Fibroblast of lung (primary cell): ENCODE measurements around the gene TRIM67.

Experiments
- CTCF ChIP-seq, 2 donors: IDR thresholded peaks in 1 of 2; conservative IDR thresholded peaks in 1 of 2; 1 replicate in 1 of 2; 2 replicates in 1 of 2; pipeline ENCODE4 v1.5.1; 2011 to 2012; ENCODE audit warnings: low read length in 2 of 2, control low read depth in 1 of 2, inconsistent platforms in 1 of 2, low read depth in 1 of 2, mild to moderate bottlenecking in 1 of 2
- EZH2 ChIP-seq: IDR thresholded peaks from 2 replicates; pipeline ENCODE4 v1.5.1; 2012; ENCODE audit warnings: low read length, control low read depth, mild to moderate bottlenecking; ENCODE audit errors: missing control alignments

GRCh38 chr1:231134624-231135023 is 27.2 kb upstream of the TRIM67 start:
- no peak for TF ChIP-seq CTCF (conservative IDR thresholded peaks at IDR 0.05 in 1 of 2, IDR thresholded peaks at IDR 0.05 in 1 of 2; ENCODE audit: low read depth in 1 of 2, low read length in 2 of 2)
- TF ChIP-seq EZH2 = no peak
